ENCODE measurements around the gene FKBP1A. TPM values are rescaled to one million over a fixed set of nuclear protein-coding genes. Genes with fewer than 3 reads are reported as not detected.

Gene FKBP1A
- total and polyA plus RNA-seq, 7 donors: 71.7 to 515 (median 118) TPM

- Histone ChIP-seq H3K27me3 (no peaks in the 10 kb centered on the region), H3K4me3 (no peak overlapping the region), H3K4me1 (peaks cover 0 to 34% (median 21%) of the 10 kb centered on the region in 4 donors), H3K36me3 (peaks cover 0 to 28% (median 1%) of the 10 kb centered on the region in 4 donors), H3K27ac (peak overlapping the region in 1 of 4 donors; percentile 9), H3K9me3 (no peaks in the 10 kb centered on the region)
- intact Hi-C loops (cut with DNase I): no loop called here
- TF ChIP-seq POLR2A (IDR thresholded peaks at IDR 0.05): no peak
- no peak for TF ChIP-seq EP300 (IDR thresholded peaks at IDR 0.05)
- no peak for TF ChIP-seq POLR2AphosphoS5 (IDR thresholded peaks at IDR 0.05)
- TF ChIP-seq, protein P1, sequence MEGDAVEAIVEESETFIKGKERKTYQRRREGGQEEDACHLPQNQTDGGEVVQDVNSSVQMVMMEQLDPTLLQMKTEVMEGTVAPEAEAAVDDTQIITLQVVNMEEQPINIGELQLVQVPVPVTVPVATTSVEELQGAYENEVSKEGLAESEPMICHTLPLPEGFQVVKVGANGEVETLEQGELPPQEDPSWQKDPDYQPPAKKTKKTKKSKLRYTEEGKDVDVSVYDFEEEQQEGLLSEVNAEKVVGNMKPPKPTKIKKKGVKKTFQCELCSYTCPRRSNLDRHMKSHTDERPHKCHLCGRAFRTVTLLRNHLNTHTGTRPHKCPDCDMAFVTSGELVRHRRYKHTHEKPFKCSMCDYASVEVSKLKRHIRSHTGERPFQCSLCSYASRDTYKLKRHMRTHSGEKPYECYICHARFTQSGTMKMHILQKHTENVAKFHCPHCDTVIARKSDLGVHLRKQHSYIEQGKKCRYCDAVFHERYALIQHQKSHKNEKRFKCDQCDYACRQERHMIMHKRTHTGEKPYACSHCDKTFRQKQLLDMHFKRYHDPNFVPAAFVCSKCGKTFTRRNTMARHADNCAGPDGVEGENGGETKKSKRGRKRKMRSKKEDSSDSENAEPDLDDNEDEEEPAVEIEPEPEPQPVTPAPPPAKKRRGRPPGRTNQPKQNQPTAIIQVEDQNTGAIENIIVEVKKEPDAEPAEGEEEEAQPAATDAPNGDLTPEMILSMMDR (IDR thresholded peaks at IDR 0.05): no peak
- 26 to 62% methylated on average over 7 of the region's 7 CpGs for WGBS, 2 donors
- no peak for DNase-seq
These were observed 24.2 kb downstream of the FKBP1A start for GRCh38 chr20:1368448-1369199.

GRCh38 chr20:1367479-1367878 lies 25.4 kb downstream of the FKBP1A start:
- intact Hi-C loops (cut with DNase I): no loop called here
- H3K27ac ChIP-seq: no peak overlapping the region
- WGBS, 2 donors: 96 to 97% methylated on average over 4 of the region's 4 CpGs
- H3K27me3 ChIP-seq: no peaks in the 10 kb centered on the region
- TF ChIP-seq, protein P1 (IDR thresholded peaks at IDR 0.05): no peak
- TF ChIP-seq POLR2A (IDR thresholded peaks at IDR 0.05) (no peak), EP300 (IDR thresholded peaks at IDR 0.05) (no peak), POLR2AphosphoS5 (IDR thresholded peaks at IDR 0.05) (no peak)
- H3K4me1 ChIP-seq: peaks cover 0 to 29% (median 21%) of the 10 kb centered on the region in 4 donors
- H3K36me3 ChIP-seq: peaks cover 0 to 20% (median 0%) of the 10 kb centered on the region in 4 donors
- no peak for DNase-seq
- H3K9me3 ChIP-seq: no peaks in the 10 kb centered on the region
- H3K4me3 ChIP-seq: no peak overlapping the region

DNA sequence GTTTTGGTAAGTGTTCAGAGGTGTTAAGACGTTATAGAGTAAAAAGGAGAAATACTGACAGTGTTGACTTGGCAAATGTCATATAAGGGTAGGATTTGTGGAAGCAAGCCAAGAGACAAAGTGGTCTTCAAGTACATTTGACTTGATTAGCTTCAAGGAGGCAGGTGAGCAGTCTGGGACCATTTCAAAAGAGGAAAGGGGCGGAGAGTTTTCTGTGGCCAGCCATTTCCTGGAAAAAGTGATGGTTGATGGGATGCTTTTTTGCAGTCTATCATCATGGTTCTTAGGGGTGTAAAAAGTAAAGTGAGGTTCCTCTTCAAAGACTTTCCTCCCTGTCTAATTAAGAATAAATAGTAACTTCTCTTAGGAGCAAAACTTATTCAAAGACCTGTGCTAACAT lies 28.7 kb downstream of the FKBP1A start:
- DNase-seq: no peak
- no peaks in the 10 kb centered on the region for H3K27me3 ChIP-seq
- intact Hi-C loops (cut with DNase I): no loop called here
- 50 to 54% methylated on average over 2 of the region's 2 CpGs for WGBS, 2 donors
- peaks cover 0 to 8% (median 7%) of the 10 kb centered on the region in 4 donors for H3K4me1 ChIP-seq
- H3K27ac ChIP-seq: no peak overlapping the region
- H3K36me3 ChIP-seq: peaks cover 0 to 29% (median 6%) of the 10 kb centered on the region in 4 donors
- no peak for TF ChIP-seq POLR2A (IDR thresholded peaks at IDR 0.05)
- TF ChIP-seq, protein P1 (IDR thresholded peaks at IDR 0.05): no peak
- no peak for TF ChIP-seq EP300 (IDR thresholded peaks at IDR 0.05)
- TF ChIP-seq POLR2AphosphoS5 (IDR thresholded peaks at IDR 0.05): no peak
- no peaks in the 10 kb centered on the region for H3K9me3 ChIP-seq
- no peak overlapping the region for H3K4me3 ChIP-seq

GRCh38 chr20:1363522-1363921 lies 29.3 kb downstream of the FKBP1A start:
- H3K27me3 ChIP-seq: no peaks in the 10 kb centered on the region
- intact Hi-C loops (cut with DNase I): no loop called here
- DNase-seq: no peak
- H3K36me3 ChIP-seq: peaks cover 0 to 29% (median 6%) of the 10 kb centered on the region in 4 donors
- H3K27ac ChIP-seq: no peak overlapping the region
- no peaks in the 10 kb centered on the region for H3K9me3 ChIP-seq
- no peak overlapping the region for H3K4me3 ChIP-seq
- WGBS, 2 donors: 87 to 88% methylated on average over 5 of the region's 5 CpGs
- TF ChIP-seq EP300 (IDR thresholded peaks at IDR 0.05) (no peak), POLR2AphosphoS5 (IDR thresholded peaks at IDR 0.05) (no peak), POLR2A (IDR thresholded peaks at IDR 0.05) (no peak)
- TF ChIP-seq, protein P1 (IDR thresholded peaks at IDR 0.05): no peak
- peaks cover 0 to 4% (median 3%) of the 10 kb centered on the region in 4 donors for H3K4me1 ChIP-seq

Measured in sigmoid colon (tissue), 7 donors.